Measurements from ENCODE around the gene TMEM40.

Gene TMEM40

DNA sequence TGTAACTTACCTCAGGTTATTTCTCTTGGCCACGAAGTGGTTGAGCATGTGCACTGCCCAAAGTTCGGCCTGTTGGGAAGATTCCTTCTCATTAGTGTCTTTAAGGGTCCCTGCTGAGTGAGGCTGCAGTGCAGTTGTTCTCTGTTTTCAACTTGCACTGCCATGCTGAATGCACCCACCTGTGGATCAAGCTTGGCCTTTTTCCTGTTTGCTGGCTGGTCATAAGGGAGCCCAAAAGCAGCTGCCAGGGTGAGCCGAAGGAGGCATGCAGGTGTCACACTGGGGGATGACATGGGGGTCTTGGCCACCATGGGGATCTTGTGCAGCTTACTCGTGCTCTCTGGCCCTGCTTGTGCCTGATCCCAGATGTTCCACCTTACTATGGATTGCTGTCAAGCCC lies 49.0 kb downstream of the TMEM40 start:
- TF ChIP-seq HDGF (IDR thresholded peaks at IDR 0.05; ENCODE audit: borderline replicate concordance) (no peak), NFRKB (IDR thresholded peaks at IDR 0.05) (no peak), FOXK2 (IDR thresholded peaks at IDR 0.05) (no peak), ARNT (IDR thresholded peaks at IDR 0.05) (no peak), ZNF384 (IDR thresholded peaks at IDR 0.05) (no peak)
- no peak for DNase-seq (ENCODE audit: extremely low spot score)
- ChIA-PET CTCF (interaction anchor here (1.6 kb wide), 1 partner anchor 10 kb away, joined by 4 read pairs; no protein-coding TSS in a partner anchor), POLR2A (interaction anchor here (0.6 kb wide), 1 partner anchor 17 kb away, joined by 3 read pairs; no protein-coding TSS in a partner anchor)

DNA sequence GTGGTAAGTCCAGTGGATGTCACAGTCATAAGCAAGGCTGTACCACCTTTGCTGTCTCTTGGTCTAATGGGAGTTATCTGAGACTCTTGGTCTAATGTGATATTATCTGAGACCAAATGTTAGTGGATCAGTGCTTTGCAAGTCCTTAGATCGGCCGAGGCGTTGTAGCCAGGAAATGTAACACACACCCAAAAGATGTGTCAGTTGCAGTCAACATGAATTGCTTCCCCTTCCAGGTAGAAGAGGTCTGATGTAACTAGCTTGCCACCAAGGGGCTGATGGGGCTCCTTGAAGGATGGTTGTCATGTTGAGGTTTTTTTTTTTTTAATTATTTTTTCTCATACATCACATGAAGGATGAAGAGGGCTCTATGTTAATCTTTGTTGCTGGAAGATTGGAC lies 49.7 kb downstream of the TMEM40 start:
- POLR2A ChIA-PET: interaction anchor here (0.6 kb wide), 1 partner anchor 16 kb away, joined by 3 read pairs; no protein-coding TSS in a partner anchor
- TF ChIP-seq PKNOX1 (IDR thresholded peaks at IDR 0.05): no peak
- no peak for TF ChIP-seq CTBP1 (IDR thresholded peaks at IDR 0.05; ENCODE audit: borderline replicate concordance)
- no peak for TF ChIP-seq BHLHE40 (IDR thresholded peaks at IDR 0.05; ENCODE audit: borderline replicate concordance)
- no peak for TF ChIP-seq HDGF (IDR thresholded peaks at IDR 0.05; ENCODE audit: borderline replicate concordance)
- no peak for TF ChIP-seq SUZ12 (IDR thresholded peaks at IDR 0.05)
- no peak for TF ChIP-seq FOXA1 (IDR thresholded peaks at IDR 0.05)
- TF ChIP-seq SP1 (IDR thresholded peaks at IDR 0.05): no peak
- no peak for TF ChIP-seq FOXK2 (IDR thresholded peaks at IDR 0.05)
- TF ChIP-seq ZNF384 (IDR thresholded peaks at IDR 0.05): no peak
- TF ChIP-seq FOXM1 (IDR thresholded peaks at IDR 0.05; ENCODE audit: borderline replicate concordance): no peak
- TF ChIP-seq NFRKB (IDR thresholded peaks at IDR 0.05): no peak
- TF ChIP-seq ARNT (IDR thresholded peaks at IDR 0.05): no peak
- no peak for TF ChIP-seq LEF1 (IDR thresholded peaks at IDR 0.05; ENCODE audit: borderline replicate concordance)
- TF ChIP-seq TARDBP (IDR thresholded peaks at IDR 0.05): no peak
- TF ChIP-seq ELF4 (IDR thresholded peaks at IDR 0.05): no peak
- no peak for TF ChIP-seq L3MBTL2 (conservative IDR thresholded peaks at IDR 0.05)
- CTCF ChIA-PET: interaction anchor here (0.5 to 1.6 kb wide), 2 partner anchors 11 to 451 kb away, joined by 3 to 4 read pairs; no protein-coding TSS in a partner anchor
- no peak for DNase-seq (ENCODE audit: extremely low spot score)

DNA sequence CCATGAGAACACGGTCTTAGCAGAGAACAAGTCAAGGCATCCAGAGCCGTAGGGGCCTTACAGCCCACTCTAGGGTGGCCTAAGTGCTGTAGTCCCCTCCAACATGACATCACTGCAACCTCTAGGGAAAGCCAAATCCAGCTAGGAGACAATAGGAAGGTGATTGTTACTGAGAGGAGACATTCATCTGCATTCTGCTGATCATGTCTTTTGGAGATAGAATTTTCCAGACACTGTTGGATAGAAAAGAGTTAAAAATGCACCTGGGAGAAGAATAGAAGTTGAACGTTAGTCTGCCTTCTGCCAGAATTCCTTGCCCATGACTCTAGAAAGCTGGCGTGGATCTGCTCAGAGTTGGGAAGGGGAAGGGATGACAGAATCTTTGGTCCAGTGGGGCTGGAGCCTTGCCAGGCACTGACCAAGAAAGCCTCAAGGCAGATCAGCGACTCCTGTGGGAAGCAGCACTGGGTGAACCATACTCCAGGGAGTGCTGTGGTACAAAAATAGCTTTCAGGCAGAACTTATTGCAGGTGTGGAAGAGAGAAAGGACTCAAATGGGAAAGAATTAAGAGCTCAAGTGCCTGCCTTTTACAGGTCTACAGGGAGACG lies 50.4 kb downstream of the TMEM40 start:
- CTCF ChIA-PET: interaction anchor here (0.5 kb wide), 1 partner anchor 451 kb away, joined by 3 read pairs; no protein-coding TSS in a partner anchor
- POLR2A ChIA-PET: no interaction called here
- no peak for DNase-seq (ENCODE audit: extremely low spot score)
- no peak for TF ChIP-seq FOXA1 (IDR thresholded peaks at IDR 0.05)
- no peak for TF ChIP-seq LEF1 (IDR thresholded peaks at IDR 0.05; ENCODE audit: borderline replicate concordance)

DNA sequence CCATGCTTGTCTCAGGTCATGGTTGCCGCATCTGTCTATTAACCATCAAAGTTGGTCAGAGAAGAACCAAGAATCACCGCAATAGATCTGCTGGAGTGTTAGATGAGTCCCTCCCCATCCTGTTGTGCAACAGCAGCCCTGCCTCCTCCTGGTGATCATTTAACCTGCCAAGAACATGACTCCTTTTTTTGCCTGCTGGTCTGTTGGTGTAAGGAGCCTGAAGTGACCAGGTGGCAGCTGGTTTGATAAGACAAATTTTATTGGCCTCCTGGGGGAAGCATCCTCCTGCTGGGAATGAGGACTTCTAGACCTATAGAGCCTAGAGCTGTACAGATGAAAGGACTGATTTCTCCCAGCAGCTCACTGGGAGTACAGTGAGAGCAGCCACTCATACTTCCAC lies 51.6 kb downstream of the TMEM40 start:
- CTCF ChIA-PET: interaction anchor here (1.3 kb wide), 2 partner anchors 9 to 12 kb away, joined by 3 to 7 read pairs; no protein-coding TSS in a partner anchor
- TF ChIP-seq NFRKB (IDR thresholded peaks at IDR 0.05): no peak
- no peak for TF ChIP-seq HDGF (IDR thresholded peaks at IDR 0.05; ENCODE audit: borderline replicate concordance)
- no peak for TF ChIP-seq FOXM1 (IDR thresholded peaks at IDR 0.05; ENCODE audit: borderline replicate concordance)
- TF ChIP-seq FOXK2 (IDR thresholded peaks at IDR 0.05): no peak
- no peak for TF ChIP-seq PKNOX1 (IDR thresholded peaks at IDR 0.05)
- TF ChIP-seq SUZ12 (IDR thresholded peaks at IDR 0.05): no peak
- no peak for TF ChIP-seq ARNT (IDR thresholded peaks at IDR 0.05)
- TF ChIP-seq ZNF384 (IDR thresholded peaks at IDR 0.05): no peak
- no peak for TF ChIP-seq L3MBTL2 (conservative IDR thresholded peaks at IDR 0.05)
- no peak for TF ChIP-seq LEF1 (IDR thresholded peaks at IDR 0.05; ENCODE audit: borderline replicate concordance)
- no peak for TF ChIP-seq ELF4 (IDR thresholded peaks at IDR 0.05)
- no peak for TF ChIP-seq BHLHE40 (IDR thresholded peaks at IDR 0.05; ENCODE audit: borderline replicate concordance)
- TF ChIP-seq TARDBP (IDR thresholded peaks at IDR 0.05): no peak
- no peak for TF ChIP-seq CTBP1 (IDR thresholded peaks at IDR 0.05; ENCODE audit: borderline replicate concordance)
- no peak for TF ChIP-seq SP1 (IDR thresholded peaks at IDR 0.05)
- no peak for TF ChIP-seq FOXA1 (IDR thresholded peaks at IDR 0.05)
- POLR2A ChIA-PET: no interaction called here
- no peak for DNase-seq (ENCODE audit: extremely low spot score)

DNA sequence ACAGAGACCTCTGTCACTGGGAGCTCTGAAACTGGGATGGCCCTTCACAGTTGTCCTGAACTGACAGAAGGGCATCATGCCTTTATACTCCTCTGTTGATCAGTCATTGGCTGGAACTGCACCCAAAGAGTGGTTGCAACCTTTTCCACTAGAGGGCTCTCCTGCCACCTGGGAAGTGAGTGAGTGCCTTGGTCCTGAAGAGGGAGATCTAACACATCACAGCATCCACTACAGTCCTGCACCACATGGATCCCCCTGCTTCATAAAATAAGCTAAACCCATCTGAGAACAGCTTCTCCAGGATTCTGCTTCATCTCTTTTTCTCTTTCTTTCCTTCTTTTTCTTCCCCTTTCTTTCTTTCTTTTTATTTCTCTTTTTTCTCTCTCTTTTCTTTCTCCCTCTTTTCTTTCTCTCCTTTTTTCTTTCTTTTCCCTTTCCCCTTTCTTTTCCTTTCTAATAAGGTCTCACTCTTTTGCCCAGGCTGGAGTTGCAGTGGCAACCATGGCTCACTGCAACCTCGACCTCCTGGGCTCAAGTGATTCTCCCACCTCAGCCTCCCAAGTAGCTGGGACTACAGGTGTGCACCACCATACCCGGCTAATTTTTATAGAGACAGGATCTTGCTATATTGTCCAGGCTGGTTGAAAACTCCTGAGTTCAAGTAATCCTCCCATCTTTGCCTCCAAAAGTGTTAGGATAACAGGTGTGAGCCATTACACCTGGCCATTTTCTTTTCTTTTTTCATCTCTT lies 52.4 kb downstream of the TMEM40 start:
- ChIA-PET CTCF (interaction anchor here (1.2 to 1.3 kb wide), 3 partner anchors 10 to 17 kb away, joined by 3 to 7 read pairs (median 3); no protein-coding TSS in a partner anchor), POLR2A (no interaction called here)
- TF ChIP-seq CTBP1 (IDR thresholded peaks at IDR 0.05; ENCODE audit: borderline replicate concordance) (0 out of 2 replicates have a peak, but pooled peaks have one; percentile 46), ELF4 (IDR thresholded peaks at IDR 0.05) (no peak)
- peak; percentile 83 for DNase-seq (ENCODE audit: extremely low spot score)

DNA sequence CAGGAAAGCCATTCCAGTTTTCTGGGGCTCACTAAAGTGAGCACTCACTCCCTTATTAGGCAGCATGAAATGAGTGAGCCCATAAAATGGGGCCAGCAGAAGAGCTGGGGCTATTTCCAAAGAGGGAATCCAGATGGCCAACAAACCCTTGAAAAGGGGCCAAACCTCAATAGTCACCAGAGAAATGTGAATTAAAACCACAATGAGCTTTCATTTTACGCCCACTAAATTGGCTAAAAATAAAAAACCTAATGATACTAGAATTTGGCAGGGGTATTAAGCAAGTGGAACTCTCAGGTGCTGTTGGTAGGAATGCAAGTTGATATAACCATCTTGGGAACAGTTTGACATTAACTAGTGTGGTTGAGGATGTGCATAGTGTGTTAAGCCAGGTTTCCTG lies 53.1 kb downstream of the TMEM40 start:
- DNase-seq (ENCODE audit: extremely low spot score): no peak
- CTCF ChIA-PET: interaction anchor here (1.2 kb wide), 1 partner anchor 17 kb away, joined by 3 read pairs; no protein-coding TSS in a partner anchor
- POLR2A ChIA-PET: no interaction called here
- TF ChIP-seq SP1 (IDR thresholded peaks at IDR 0.05): no peak
- TF ChIP-seq LEF1 (IDR thresholded peaks at IDR 0.05; ENCODE audit: borderline replicate concordance): no peak
- no peak for TF ChIP-seq CTBP1 (IDR thresholded peaks at IDR 0.05; ENCODE audit: borderline replicate concordance)
- no peak for TF ChIP-seq BHLHE40 (IDR thresholded peaks at IDR 0.05; ENCODE audit: borderline replicate concordance)
- TF ChIP-seq NFRKB (IDR thresholded peaks at IDR 0.05): no peak
- TF ChIP-seq HDGF (IDR thresholded peaks at IDR 0.05; ENCODE audit: borderline replicate concordance): no peak
- no peak for TF ChIP-seq L3MBTL2 (conservative IDR thresholded peaks at IDR 0.05)
- no peak for TF ChIP-seq SUZ12 (IDR thresholded peaks at IDR 0.05)
- no peak for TF ChIP-seq ZNF384 (IDR thresholded peaks at IDR 0.05)
